ENCODE results near the gene CRK. TPM values are rescaled to one million over a fixed set of nuclear protein-coding genes. Genes with fewer than 3 reads are reported as not detected.

Gene CRK
- total and polyA plus RNA-seq, 10 of the 15 experiments (the other 5 are each of a cell fraction or from before 2014, with no cell fraction given), result 11.1 to 23.8 (median 20.5) TPM

GRCh38 chr17:1484676-1485422, 28.8 kb upstream of the CRK start (continued):
- TF ChIP-seq ZBTB33 (IDR thresholded peaks at IDR 0.05), result no peak
- TF ChIP-seq SP1 (IDR thresholded peaks at IDR 0.05; ENCODE audit: low read depth, low read length), result peak; percentile 50
- no peak for TF ChIP-seq EED (IDR thresholded peaks at IDR 0.05; ENCODE audit: low read depth)
- no peak for TF ChIP-seq PAX8 (IDR thresholded peaks at IDR 0.05)
- TF ChIP-seq HDAC2 (IDR thresholded peaks at IDR 0.05), result no peak
- TF ChIP-seq IRF3 (IDR thresholded peaks at IDR 0.05), result no peak
- TF ChIP-seq YY1 (IDR thresholded peaks at IDR 0.05; ENCODE audit: low read depth, low read length), result peak; percentile 16; the same call in 1 of the 2 replicates
- no peak for TF ChIP-seq REST (IDR thresholded peaks at IDR 0.05; ENCODE audit: low read depth, low read length)
- TF ChIP-seq PRDM15 (CRISPR knock-in tag; IDR thresholded peaks at IDR 0.05), result no peak
- no peak for TF ChIP-seq CBFB (IDR thresholded peaks at IDR 0.05; ENCODE audit: low read depth)
- peak; percentile 94 for TF ChIP-seq TCF12 (IDR thresholded peaks at IDR 0.05; ENCODE audit: low read depth, low read length)
- TF ChIP-seq EZH2 (IDR thresholded peaks at IDR 0.05; ENCODE audit: borderline replicate concordance, control insufficient read depth, low read depth, low read length), result no peak
- TF ChIP-seq CEBPZ (IDR thresholded peaks at IDR 0.05; ENCODE audit: low read depth, low read length), result no peak
- no peak for TF ChIP-seq HSF1 (IDR thresholded peaks at IDR 0.05; ENCODE audit: low read depth, low read length)
